GM23338 (cell line): ENCODE measurements around the gene APAF1. TPM values are rescaled to one million over a fixed set of nuclear protein-coding genes. Genes with fewer than 3 reads are reported as not detected.

Source experiments
- ATAC-seq: fragments of 200-7000 bp; cut with Tn5 transposase; 3 replicates; pipeline ENCODE4 v1.9.1; 2020
- DNase-seq: peaks from one replicate; pipeline ENCODE4 v3.0.0-alpha.2; 2015; ENCODE audit warnings: low spot score
- H2AFZ ChIP-seq: fragments of 200-600 bp; sonication (generic); 2 replicates; pipeline ENCODE4 v1.8.0; 2016; ENCODE audit warnings: antibody characterized with exemption, mild to moderate bottlenecking, moderate library complexity
- H3F3A ChIP-seq: fragments of 200-600 bp; sonication (generic); replicated peaks from 2 replicates; pipeline ENCODE4 v1.8.0; 2017; ENCODE audit warnings: antibody characterized with exemption, mixed run types, low read depth
- H3K27ac ChIP-seq: fragments of 200-600 bp; sonication (generic); 2 replicates; pipeline ENCODE4 v1.6.1; 2016; ENCODE audit warnings: low read depth
- H3K27me3 ChIP-seq: fragments of 200-600 bp; sonication (generic); 2 replicates; pipeline ENCODE4 v1.8.0; 2016; ENCODE audit warnings: mild to moderate bottlenecking, mixed run types, moderate library complexity; ENCODE audit not compliant: insufficient read depth
- H3K36me3 ChIP-seq: fragments of 200-600 bp; sonication (generic); 2 replicates; pipeline ENCODE4 v1.8.0; 2016; ENCODE audit warnings: mild to moderate bottlenecking; ENCODE audit not compliant: insufficient read depth
- H3K4me1 ChIP-seq: fragments of 200-600 bp; sonication (generic); 2 replicates; pipeline ENCODE4 v1.8.0; 2016; ENCODE audit warnings: mild to moderate bottlenecking, moderate library complexity; ENCODE audit not compliant: insufficient read depth
- H3K4me2 ChIP-seq: fragments of 200-600 bp; sonication (generic); 2 replicates; pipeline ENCODE4 v1.7.1; 2017; ENCODE audit warnings: mixed run types
- H3K4me3 ChIP-seq: fragments of 200-600 bp; sonication (generic); 2 replicates; pipeline ENCODE4 v1.6.1; 2016; ENCODE audit warnings: mixed run types
- H3K79me2 ChIP-seq: fragments of 200-600 bp; sonication (generic); replicated peaks from 2 replicates; pipeline ENCODE4 v1.8.0; 2017; ENCODE audit warnings: mild to moderate bottlenecking; ENCODE audit not compliant: insufficient read depth
- H3K9me2 ChIP-seq: fragments of 200-600 bp; sonication (generic); 2 replicates; pipeline ENCODE4 v1.8.0; 2017; ENCODE audit not compliant: insufficient read depth
- H4K20me1 ChIP-seq: fragments of 200-600 bp; sonication (generic); replicated peaks from 2 replicates; pipeline ENCODE4 v1.8.0; 2017; ENCODE audit warnings: mild to moderate bottlenecking; ENCODE audit not compliant: insufficient read depth
- H3K27ac Mint-ChIP-seq: 2 replicates; pipeline ENCODE4 v1.8.0; 2020; ENCODE audit warnings: inconsistent platforms, mild to moderate bottlenecking, moderate library complexity, mixed read lengths
- H3K27me3 Mint-ChIP-seq: 3 replicates; pipeline ENCODE4 v1.8.0; 2022; ENCODE audit warnings: low read depth, mild to moderate bottlenecking, moderate library complexity, mixed read lengths, inconsistent platforms; ENCODE audit not compliant: insufficient read depth, poor library complexity
- H3K36me3 Mint-ChIP-seq: 3 replicates; pipeline ENCODE4 v1.8.0; 2021; ENCODE audit warnings: low read depth, mild to moderate bottlenecking, inconsistent platforms, moderate library complexity, mixed read lengths
- H3K4me1 Mint-ChIP-seq: 3 replicates; pipeline ENCODE4 v1.8.0; 2020; ENCODE audit warnings: mild to moderate bottlenecking, inconsistent platforms, mixed read lengths
- H3K4me3 Mint-ChIP-seq: 3 replicates; pipeline ENCODE4 v1.8.0; 2021; ENCODE audit warnings: moderate library complexity, mild to moderate bottlenecking, inconsistent platforms, mixed read lengths
- H3K9me3 Mint-ChIP-seq: 3 replicates; pipeline ENCODE4 v1.8.0; 2020; ENCODE audit warnings: moderate library complexity, mild to moderate bottlenecking, inconsistent platforms, mixed read lengths
- EZH2 ChIP-seq: fragments of 200-600 bp; sonication (generic); IDR thresholded peaks from one replicate; pipeline ENCODE4 v1.8.0; 2017; ENCODE audit warnings: antibody characterized with exemption, mild to moderate bottlenecking, low read depth; ENCODE audit not compliant: unreplicated experiment
- EZH2phosphoT487 ChIP-seq: fragments of 200-600 bp; sonication (generic); IDR thresholded peaks from one replicate; pipeline ENCODE4 v1.8.1; 2018; ENCODE audit warnings: antibody characterized with exemption; ENCODE audit not compliant: unreplicated experiment
- JUNB ChIP-seq: IDR thresholded peaks from one replicate; pipeline ENCODE4 v1.6.1; 2016; ENCODE audit warnings: antibody characterized with exemption; ENCODE audit not compliant: unreplicated experiment
- NANOG ChIP-seq: IDR thresholded peaks from 2 replicates; pipeline ENCODE4 v1.6.1; 2016; ENCODE audit warnings: antibody characterized with exemption, borderline replicate concordance
- POLR2AphosphoS5 ChIP-seq: IDR thresholded peaks from 2 replicates; pipeline ENCODE4 v1.6.1; 2016; ENCODE audit warnings: antibody characterized with exemption, low read depth
- STAT1 ChIP-seq: IDR thresholded peaks from one replicate; pipeline ENCODE4 v1.6.1; 2016; ENCODE audit warnings: antibody characterized with exemption; ENCODE audit not compliant: unreplicated experiment
- ZNF331 ChIP-seq: fragments of 250-450 bp; sonication (Bioruptor Pico); IDR thresholded peaks from 2 replicates; pipeline ENCODE4 v1.5.0; 2020; ENCODE audit warnings: low read depth, mild to moderate bottlenecking, moderate library complexity
- polyA plus RNA-seq: library from polyadenylated mRNA; unstranded; fragments of >200 nt; fragmentation: Nextera tagmentation; extraction: Ambion mirVana; gene quantifications from 2 replicates; pipeline ENCODE4 v1.2.1, GENCODE V29; 2016
- total RNA-seq: library from RNA; depleted of rRNA; stranded (reverse); fragments of >200 nt; shearing (Covaris generic); gene quantifications from 2 replicates; pipeline ENCODE4 v1.2.3, GENCODE V29; 2014
- TF ChIP-seq, protein P1 (sequence below), 2 experiments: fragments of 200-600 bp in 1 of 2; sonication (generic) in 1 of 2; conservative IDR thresholded peaks; 2 replicates each; pipeline versions ENCODE4 v1.5.1 to v1.6.1; 2016 to 2017; ENCODE audit warnings: antibody characterized with exemption in 2 of 2, low read depth in 2 of 2, mild to moderate bottlenecking in 2 of 2, moderate library complexity in 1 of 2
- TF ChIP-seq, protein P2 (sequence below): fragments of 250-450 bp; sonication (Bioruptor Pico); IDR thresholded peaks from 2 replicates; pipeline ENCODE4 v1.5.0; 2020; ENCODE audit warnings: mild to moderate bottlenecking, moderate library complexity
- TF ChIP-seq, protein P3 (sequence below): IDR thresholded peaks from 2 replicates; pipeline ENCODE4 v1.6.1; 2016; ENCODE audit warnings: antibody characterized with exemption

Gene APAF1
- total and polyA plus RNA-seq, 2 experiments from 2014 or later = 12.0 to 31.2 TPM

DNA sequence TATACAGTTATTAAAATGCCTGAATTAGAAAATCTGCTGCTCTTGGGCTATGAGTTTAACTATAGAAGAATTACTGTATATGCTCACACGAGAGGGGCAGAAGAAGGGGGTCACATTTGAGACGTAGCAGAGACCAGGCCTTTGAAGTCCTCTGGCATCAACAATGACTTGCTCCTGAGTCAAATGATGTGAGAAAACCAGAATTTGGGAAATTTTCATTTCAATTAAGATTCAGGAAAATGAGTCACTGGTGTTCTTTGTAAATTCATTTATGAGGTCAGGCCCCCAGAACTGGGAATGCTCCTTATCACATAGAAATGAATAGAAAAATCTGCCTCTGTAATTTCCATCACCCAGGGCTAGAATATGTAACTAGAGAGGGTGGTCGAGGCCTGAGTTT is 92.9 kb downstream of the APAF1 start:
- Mint-ChIP-seq H3K4me3 (no peak overlapping the region), H3K27ac (no peak overlapping the region), H3K36me3 (no peaks in the 10 kb centered on the region), H3K4me1 (peaks cover 18% of the 10 kb centered on the region), H3K27me3 (peaks cover 7% of the 10 kb centered on the region), H3K9me3 (no peaks in the 10 kb centered on the region)
- TF ChIP-seq EZH2phosphoT487 = no peak
- TF ChIP-seq NANOG = no peak
- TF ChIP-seq, protein P1, sequence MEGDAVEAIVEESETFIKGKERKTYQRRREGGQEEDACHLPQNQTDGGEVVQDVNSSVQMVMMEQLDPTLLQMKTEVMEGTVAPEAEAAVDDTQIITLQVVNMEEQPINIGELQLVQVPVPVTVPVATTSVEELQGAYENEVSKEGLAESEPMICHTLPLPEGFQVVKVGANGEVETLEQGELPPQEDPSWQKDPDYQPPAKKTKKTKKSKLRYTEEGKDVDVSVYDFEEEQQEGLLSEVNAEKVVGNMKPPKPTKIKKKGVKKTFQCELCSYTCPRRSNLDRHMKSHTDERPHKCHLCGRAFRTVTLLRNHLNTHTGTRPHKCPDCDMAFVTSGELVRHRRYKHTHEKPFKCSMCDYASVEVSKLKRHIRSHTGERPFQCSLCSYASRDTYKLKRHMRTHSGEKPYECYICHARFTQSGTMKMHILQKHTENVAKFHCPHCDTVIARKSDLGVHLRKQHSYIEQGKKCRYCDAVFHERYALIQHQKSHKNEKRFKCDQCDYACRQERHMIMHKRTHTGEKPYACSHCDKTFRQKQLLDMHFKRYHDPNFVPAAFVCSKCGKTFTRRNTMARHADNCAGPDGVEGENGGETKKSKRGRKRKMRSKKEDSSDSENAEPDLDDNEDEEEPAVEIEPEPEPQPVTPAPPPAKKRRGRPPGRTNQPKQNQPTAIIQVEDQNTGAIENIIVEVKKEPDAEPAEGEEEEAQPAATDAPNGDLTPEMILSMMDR (conservative IDR thresholded peaks at IDR 0.05; ENCODE audit: low read depth in 2 of 2) = no peak
- TF ChIP-seq, protein P2, sequence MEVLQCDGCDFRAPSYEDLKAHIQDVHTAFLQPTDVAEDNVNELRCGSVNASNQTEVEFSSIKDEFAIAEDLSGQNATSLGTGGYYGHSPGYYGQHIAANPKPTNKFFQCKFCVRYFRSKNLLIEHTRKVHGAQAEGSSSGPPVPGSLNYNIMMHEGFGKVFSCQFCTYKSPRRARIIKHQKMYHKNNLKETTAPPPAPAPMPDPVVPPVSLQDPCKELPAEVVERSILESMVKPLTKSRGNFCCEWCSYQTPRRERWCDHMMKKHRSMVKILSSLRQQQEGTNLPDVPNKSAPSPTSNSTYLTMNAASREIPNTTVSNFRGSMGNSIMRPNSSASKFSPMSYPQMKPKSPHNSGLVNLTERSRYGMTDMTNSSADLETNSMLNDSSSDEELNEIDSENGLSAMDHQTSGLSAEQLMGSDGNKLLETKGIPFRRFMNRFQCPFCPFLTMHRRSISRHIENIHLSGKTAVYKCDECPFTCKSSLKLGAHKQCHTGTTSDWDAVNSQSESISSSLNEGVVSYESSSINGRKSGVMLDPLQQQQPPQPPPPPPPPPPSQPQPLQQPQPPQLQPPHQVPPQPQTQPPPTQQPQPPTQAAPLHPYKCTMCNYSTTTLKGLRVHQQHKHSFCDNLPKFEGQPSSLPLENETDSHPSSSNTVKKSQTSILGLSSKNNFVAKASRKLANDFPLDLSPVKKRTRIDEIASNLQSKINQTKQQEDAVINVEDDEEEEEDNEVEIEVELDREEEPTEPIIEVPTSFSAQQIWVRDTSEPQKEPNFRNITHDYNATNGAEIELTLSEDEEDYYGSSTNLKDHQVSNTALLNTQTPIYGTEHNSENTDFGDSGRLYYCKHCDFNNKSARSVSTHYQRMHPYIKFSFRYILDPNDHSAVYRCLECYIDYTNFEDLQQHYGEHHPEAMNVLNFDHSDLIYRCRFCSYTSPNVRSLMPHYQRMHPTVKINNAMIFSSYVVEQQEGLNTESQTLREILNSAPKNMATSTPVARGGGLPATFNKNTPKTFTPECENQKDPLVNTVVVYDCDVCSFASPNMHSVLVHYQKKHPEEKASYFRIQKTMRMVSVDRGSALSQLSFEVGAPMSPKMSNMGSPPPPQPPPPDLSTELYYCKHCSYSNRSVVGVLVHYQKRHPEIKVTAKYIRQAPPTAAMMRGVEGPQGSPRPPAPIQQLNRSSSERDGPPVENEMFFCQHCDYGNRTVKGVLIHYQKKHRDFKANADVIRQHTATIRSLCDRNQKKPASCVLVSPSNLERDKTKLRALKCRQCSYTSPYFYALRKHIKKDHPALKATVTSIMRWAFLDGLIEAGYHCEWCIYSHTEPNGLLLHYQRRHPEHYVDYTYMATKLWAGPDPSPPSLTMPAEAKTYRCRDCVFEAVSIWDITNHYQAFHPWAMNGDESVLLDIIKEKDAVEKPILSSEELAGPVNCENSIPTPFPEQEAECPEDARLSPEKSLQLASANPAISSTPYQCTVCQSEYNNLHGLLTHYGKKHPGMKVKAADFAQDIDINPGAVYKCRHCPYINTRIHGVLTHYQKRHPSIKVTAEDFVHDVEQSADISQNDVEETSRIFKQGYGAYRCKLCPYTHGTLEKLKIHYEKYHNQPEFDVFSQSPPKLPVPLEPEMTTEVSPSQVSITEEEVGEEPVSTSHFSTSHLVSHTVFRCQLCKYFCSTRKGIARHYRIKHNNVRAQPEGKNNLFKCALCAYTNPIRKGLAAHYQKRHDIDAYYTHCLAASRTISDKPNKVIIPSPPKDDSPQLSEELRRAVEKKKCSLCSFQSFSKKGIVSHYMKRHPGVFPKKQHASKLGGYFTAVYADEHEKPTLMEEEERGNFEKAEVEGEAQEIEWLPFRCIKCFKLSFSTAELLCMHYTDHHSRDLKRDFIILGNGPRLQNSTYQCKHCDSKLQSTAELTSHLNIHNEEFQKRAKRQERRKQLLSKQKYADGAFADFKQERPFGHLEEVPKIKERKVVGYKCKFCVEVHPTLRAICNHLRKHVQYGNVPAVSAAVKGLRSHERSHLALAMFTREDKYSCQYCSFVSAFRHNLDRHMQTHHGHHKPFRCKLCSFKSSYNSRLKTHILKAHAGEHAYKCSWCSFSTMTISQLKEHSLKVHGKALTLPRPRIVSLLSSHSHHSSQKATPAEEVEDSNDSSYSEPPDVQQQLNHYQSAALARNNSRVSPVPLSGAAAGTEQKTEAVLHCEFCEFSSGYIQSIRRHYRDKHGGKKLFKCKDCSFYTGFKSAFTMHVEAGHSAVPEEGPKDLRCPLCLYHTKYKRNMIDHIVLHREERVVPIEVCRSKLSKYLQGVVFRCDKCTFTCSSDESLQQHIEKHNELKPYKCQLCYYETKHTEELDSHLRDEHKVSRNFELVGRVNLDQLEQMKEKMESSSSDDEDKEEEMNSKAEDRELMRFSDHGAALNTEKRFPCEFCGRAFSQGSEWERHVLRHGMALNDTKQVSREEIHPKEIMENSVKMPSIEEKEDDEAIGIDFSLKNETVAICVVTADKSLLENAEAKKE = no peak
- Histone ChIP-seq H3K9me2 (no peaks in the 10 kb centered on the region), H2AFZ (no peak overlapping the region), H4K20me1 (no peaks in the 10 kb centered on the region), H3K27ac (no peak overlapping the region), H3K4me2 (no peak overlapping the region), H3K36me3 (no peaks in the 10 kb centered on the region), H3F3A (no peaks in the 10 kb centered on the region), H3K4me1 (peaks cover 14% of the 10 kb centered on the region), H3K27me3 (no peaks in the 10 kb centered on the region), H3K79me2 (no peaks in the 10 kb centered on the region), H3K4me3 (no peak overlapping the region)
- DNase-seq (no peak), ATAC-seq (no peak)

DNA sequence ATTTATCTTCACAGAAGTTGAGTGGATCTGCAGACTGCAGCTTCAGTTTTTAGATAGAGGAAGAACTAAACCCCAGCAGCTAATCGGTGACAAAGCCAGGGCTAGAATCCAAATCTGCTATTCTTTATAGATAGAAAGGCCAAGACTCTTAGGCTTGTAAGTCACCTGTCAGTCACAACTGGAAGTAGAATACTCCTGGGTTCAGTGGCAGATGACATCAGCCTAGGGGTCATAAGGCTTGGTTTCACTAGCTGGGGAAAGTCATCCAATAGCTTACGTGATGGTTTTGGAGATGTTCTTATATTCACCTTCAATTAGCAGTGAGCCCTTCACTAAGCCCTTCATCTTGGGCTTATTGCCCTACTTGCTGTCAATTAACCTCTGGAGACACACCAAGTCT is 93.4 kb downstream of the APAF1 start:
- no peaks in the 10 kb centered on the region for H3K27me3 ChIP-seq
- no peaks in the 10 kb centered on the region for H3F3A ChIP-seq
- H3K79me2 ChIP-seq = no peaks in the 10 kb centered on the region
- Mint-ChIP-seq H3K4me3 (no peak overlapping the region), H3K36me3 (no peaks in the 10 kb centered on the region), H3K27me3 (peaks cover 7% of the 10 kb centered on the region), H3K9me3 (no peaks in the 10 kb centered on the region), H3K4me1 (peaks cover 24% of the 10 kb centered on the region), H3K27ac (no peak overlapping the region)
- no peaks in the 10 kb centered on the region for H3K9me2 ChIP-seq
- ATAC-seq = no peak
- no peak overlapping the region for H3K4me2 ChIP-seq
- peaks cover 14% of the 10 kb centered on the region for H3K4me1 ChIP-seq
- H3K4me3 ChIP-seq = no peak overlapping the region
- H2AFZ ChIP-seq = no peak overlapping the region
- H4K20me1 ChIP-seq = no peaks in the 10 kb centered on the region
- H3K36me3 ChIP-seq = no peaks in the 10 kb centered on the region
- H3K27ac ChIP-seq = no peak overlapping the region
- DNase-seq = no peak
- TF ChIP-seq, protein P3, sequence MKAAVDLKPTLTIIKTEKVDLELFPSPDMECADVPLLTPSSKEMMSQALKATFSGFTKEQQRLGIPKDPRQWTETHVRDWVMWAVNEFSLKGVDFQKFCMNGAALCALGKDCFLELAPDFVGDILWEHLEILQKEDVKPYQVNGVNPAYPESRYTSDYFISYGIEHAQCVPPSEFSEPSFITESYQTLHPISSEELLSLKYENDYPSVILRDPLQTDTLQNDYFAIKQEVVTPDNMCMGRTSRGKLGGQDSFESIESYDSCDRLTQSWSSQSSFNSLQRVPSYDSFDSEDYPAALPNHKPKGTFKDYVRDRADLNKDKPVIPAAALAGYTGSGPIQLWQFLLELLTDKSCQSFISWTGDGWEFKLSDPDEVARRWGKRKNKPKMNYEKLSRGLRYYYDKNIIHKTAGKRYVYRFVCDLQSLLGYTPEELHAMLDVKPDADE = no peak
- TF ChIP-seq JUNB (no peak), POLR2AphosphoS5 (no peak), EZH2phosphoT487 (no peak), ZNF331 (no peak), EZH2 (no peak), NANOG (no peak), STAT1 (no peak)
